ENCODE measurements around the gene LRRIQ1.

GRCh38 chr12:85257671-85258070 is 221.5 kb downstream of the LRRIQ1 start:
- TF ChIP-seq CTCF (conservative IDR thresholded peaks at IDR 0.05) (no peak), EZH2 (IDR thresholded peaks at IDR 0.05; ENCODE audit: low read depth) (no peak)

Data from PC-9 (cell line).